ENCODE data around the gene PPDPF. TPM values are rescaled to one million over a fixed set of nuclear protein-coding genes. Genes with fewer than 3 reads are reported as not detected.

The PPDPF gene
- total and polyA plus RNA-seq, 2 of the 8 experiments (the other 6 are each of a cell fraction or from before 2014, with no cell fraction given) = 30.5 to 138 TPM

GRCh38 chr20:63530788-63531160 is 10.2 kb downstream of the PPDPF start (continued):
- no peak for TF ChIP-seq ATF2 (IDR thresholded peaks at IDR 0.05; ENCODE audit: low read length)
- no peak for TF ChIP-seq KDM5A (IDR thresholded peaks at IDR 0.05; ENCODE audit: low read length)
- TF ChIP-seq POU5F1 (IDR thresholded peaks at IDR 0.05; ENCODE audit: low read depth, low read length) = no peak
- TF ChIP-seq TAF1 (IDR thresholded peaks at IDR 0.05; ENCODE audit: low read depth, low read length) = no peak
- TF ChIP-seq EZH2 (IDR thresholded peaks at IDR 0.05; ENCODE audit: low read depth, low read length, severe bottlenecking) = no peak
- no peak for TF ChIP-seq RXRA (IDR thresholded peaks at IDR 0.05; ENCODE audit: insufficient read depth, low read depth, low read length)
- no peak for TF ChIP-seq POLR2AphosphoS5 (IDR thresholded peaks at IDR 0.05; ENCODE audit: low read depth, low read length)
- TF ChIP-seq MAFK (IDR thresholded peaks at IDR 0.05; ENCODE audit: low read depth, low read length) = no peak
- TF ChIP-seq CHD7 (IDR thresholded peaks at IDR 0.05; ENCODE audit: insufficient replicate concordance, low read length) = no peak

Data from H1 (cell line).